Activated CD4-positive, alpha-beta memory T cell treated with anti-CD3 and anti-CD28 coated beads for 36 hours (primary cell): ENCODE measurements around the gene QSOX2. TPM values are rescaled to one million over a fixed set of nuclear protein-coding genes. Genes with fewer than 3 reads are reported as not detected.
A peak's percentile ranks its signal among the peaks of the same experiment; 100 is the strongest.

ENCODE experiments used
- CTCF ChIA-PET: fragments of 350-600 bp; sonication (Branson Sonifier 250); formaldehyde crosslinking; loops from one replicate; lab custom pipeline; 2021; ENCODE audit warnings: antibody characterized with exemption, inconsistent platforms; lab: Charles Lee
- POLR2A ChIA-PET: fragments of 350-600 bp; sonication (Branson Sonifier 250); formaldehyde crosslinking; loops from one replicate; lab custom pipeline; 2021; ENCODE audit warnings: antibody characterized with exemption; lab: Charles Lee
- DNase-seq: peaks from one replicate; pipeline ENCODE4 v3.0.0-alpha.2; 2020
- H3K27ac Mint-ChIP-seq: one replicate; pipeline ENCODE4 v1.8.0; 2021; ENCODE audit warnings: mixed read lengths
- H3K27me3 Mint-ChIP-seq: one replicate; pipeline ENCODE4 v1.8.0; 2021; ENCODE audit warnings: mixed read lengths
- H3K36me3 Mint-ChIP-seq: one replicate; pipeline ENCODE4 v1.8.0; 2021; ENCODE audit warnings: mixed read lengths
- H3K4me1 Mint-ChIP-seq: one replicate; pipeline ENCODE4 v1.8.0; 2021; ENCODE audit warnings: low read depth, mixed read lengths
- H3K4me3 Mint-ChIP-seq: one replicate; pipeline ENCODE4 v1.8.0; 2021; ENCODE audit warnings: mild to moderate bottlenecking, mixed read lengths
- H3K9me3 Mint-ChIP-seq: one replicate; pipeline ENCODE4 v1.8.0; 2021; ENCODE audit warnings: mixed read lengths
- intact Hi-C: fragments of 100-400 bp; cut with micrococcal nuclease; formaldehyde crosslinking; loops from one replicate; pipeline ENCODE4 v1.15.1; 2023
- total RNA-seq, 2 experiments: library from RNA; stranded (reverse); gene quantifications; one replicate each; pipeline ENCODE4 v1.2.3, GENCODE V29; 2021

QSOX2 gene
- total RNA-seq, 2 experiments from 2014 or later: 19.0 to 19.4 TPM

GRCh38 chr9:136171009-136171800, 74.4 kb downstream of the QSOX2 start:
- DNase-seq: no peak
- Mint-ChIP-seq H3K4me1 (no peaks in the 10 kb centered on the region), H3K27ac (no peak overlapping the region), H3K36me3 (no peaks in the 10 kb centered on the region), H3K27me3 (peaks cover 17% of the 10 kb centered on the region), H3K4me3 (no peak overlapping the region), H3K9me3 (no peaks in the 10 kb centered on the region)
- ChIA-PET CTCF (interaction anchor here (0.6 to 2.0 kb wide), 11 partner anchors 7 to 112 kb away, joined by 3 to 19 read pairs (median 4); no protein-coding TSS in a partner anchor), POLR2A (interaction anchor here (0.6 kb wide), 1 partner anchor 37 kb away, joined by 4 read pairs; no protein-coding TSS in a partner anchor)
- intact Hi-C loops: no loop called here

GRCh38 chr9:136170006-136170901, 75.4 kb downstream of the QSOX2 start:
- no peak overlapping the region for H3K27ac Mint-ChIP-seq
- POLR2A ChIA-PET: no interaction called here
- H3K27me3 Mint-ChIP-seq: peaks cover 17% of the 10 kb centered on the region
- no peaks in the 10 kb centered on the region for H3K36me3 Mint-ChIP-seq
- H3K4me3 Mint-ChIP-seq: no peak overlapping the region
- CTCF ChIA-PET: interaction anchor here (0.6 to 2.0 kb wide), 11 partner anchors 8 to 113 kb away, joined by 3 to 19 read pairs (median 4); no protein-coding TSS in a partner anchor
- intact Hi-C loops: loop anchor here (1.0 kb wide), 1 partner anchor 113 kb away; no protein-coding TSS in a partner anchor
- no peaks in the 10 kb centered on the region for H3K9me3 Mint-ChIP-seq
- DNase-seq: peak; percentile 71
- H3K4me1 Mint-ChIP-seq: no peaks in the 10 kb centered on the region

DNA sequence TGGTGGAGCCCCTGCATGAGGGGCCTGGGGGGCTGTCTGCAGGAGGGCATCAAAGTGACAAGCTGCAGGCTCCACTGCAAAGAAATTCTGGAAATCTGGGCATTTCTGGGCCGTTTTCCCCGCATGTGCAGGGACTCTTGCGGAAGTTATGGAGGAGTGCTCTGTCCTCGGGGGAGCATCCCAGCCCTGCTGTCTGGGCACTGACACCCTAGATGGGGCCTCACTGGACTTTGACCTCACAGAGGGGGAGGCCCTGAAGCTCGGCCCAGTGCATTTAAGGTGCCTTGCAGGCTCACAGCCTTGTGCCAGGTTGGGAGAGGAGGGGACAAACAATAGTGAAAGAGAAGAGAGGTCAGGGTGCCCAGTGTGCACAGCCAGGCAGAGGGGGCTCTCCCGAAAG, 76.1 kb downstream of the QSOX2 start:
- ChIA-PET POLR2A (no interaction called here), CTCF (interaction anchor here (0.6 to 1.5 kb wide), 2 partner anchors 23 to 98 kb away, joined by 3 read pairs; no protein-coding TSS in a partner anchor)
- no peaks in the 10 kb centered on the region for H3K36me3 Mint-ChIP-seq
- no peak overlapping the region for H3K27ac Mint-ChIP-seq
- H3K27me3 Mint-ChIP-seq: peaks cover 18% of the 10 kb centered on the region
- DNase-seq: no peak
- no peak overlapping the region for H3K4me3 Mint-ChIP-seq
- H3K4me1 Mint-ChIP-seq: no peaks in the 10 kb centered on the region
- no peaks in the 10 kb centered on the region for H3K9me3 Mint-ChIP-seq
- intact Hi-C loops: no loop called here

- ChIA-PET POLR2A (no interaction called here), CTCF (no interaction called here)
- intact Hi-C loops: no loop called here
- Mint-ChIP-seq H3K4me3 (no peak overlapping the region), H3K27me3 (peaks cover 2% of the 10 kb centered on the region), H3K27ac (no peak overlapping the region), H3K36me3 (no peaks in the 10 kb centered on the region), H3K9me3 (peaks cover 3% of the 10 kb centered on the region), H3K4me1 (no peaks in the 10 kb centered on the region)
- no peak for DNase-seq
Measured at GRCh38 chr9:136163248-136163850, 82.3 kb downstream of the QSOX2 start.

- peaks cover 3% of the 10 kb centered on the region for H3K9me3 Mint-ChIP-seq
- CTCF ChIA-PET: no interaction called here
- no peak overlapping the region for H3K4me3 Mint-ChIP-seq
- H3K27ac Mint-ChIP-seq: no peak overlapping the region
- H3K27me3 Mint-ChIP-seq: peaks cover 4% of the 10 kb centered on the region
- DNase-seq: no peak
- intact Hi-C loops: no loop called here
- no peaks in the 10 kb centered on the region for H3K4me1 Mint-ChIP-seq
- no peaks in the 10 kb centered on the region for H3K36me3 Mint-ChIP-seq
- POLR2A ChIA-PET: no interaction called here
Measured at GRCh38 chr9:136160995-136161610, 84.5 kb downstream of the QSOX2 start.

DNA sequence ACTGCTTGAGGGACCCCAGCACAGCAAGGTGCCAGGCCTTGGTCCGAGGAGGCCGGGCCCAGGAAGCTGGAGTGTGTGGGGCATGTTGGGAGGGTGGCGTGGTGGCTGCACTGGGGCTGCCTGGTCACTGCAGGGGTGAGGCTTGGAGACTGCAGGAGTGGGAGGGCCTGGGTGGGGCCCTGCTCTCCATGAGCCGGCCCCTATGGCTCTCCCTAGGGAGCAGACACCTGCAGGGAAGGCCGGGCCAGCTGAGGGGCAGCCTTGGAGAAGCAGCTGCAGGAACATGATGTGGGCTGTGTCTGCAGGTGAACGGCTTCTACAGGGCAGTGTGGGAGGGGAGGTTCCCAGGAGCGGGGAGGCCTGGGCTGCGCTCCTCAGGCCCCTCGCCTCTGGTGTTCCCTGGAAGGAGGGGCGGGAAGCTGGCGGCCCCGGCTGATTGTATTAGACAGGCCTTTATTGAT, 85.2 kb downstream of the QSOX2 start:
- intact Hi-C loops: no loop called here

DNA sequence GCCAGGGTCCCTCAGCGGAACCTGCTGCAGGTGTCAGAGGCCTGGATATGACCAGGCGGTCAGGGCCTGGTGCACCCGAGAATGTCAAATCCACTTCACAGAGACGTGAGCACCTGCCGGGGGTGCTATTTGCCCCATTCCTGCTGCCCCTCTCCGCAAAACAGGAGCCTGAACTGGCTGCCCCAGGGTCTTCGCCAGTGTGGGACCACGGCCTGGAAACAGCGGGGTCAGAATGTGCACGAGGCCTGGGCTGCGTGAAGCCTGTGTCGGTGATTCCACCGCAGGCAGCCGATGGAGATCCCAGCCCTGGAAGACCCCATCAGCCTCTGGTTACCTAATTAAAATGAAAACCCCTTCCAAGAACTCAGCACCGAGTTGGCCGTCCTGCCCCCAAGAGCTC, 85.8 kb downstream of the QSOX2 start:
- Mint-ChIP-seq H3K27ac (no peak overlapping the region), H3K9me3 (peaks cover 3% of the 10 kb centered on the region), H3K4me3 (no peak overlapping the region), H3K4me1 (no peaks in the 10 kb centered on the region), H3K36me3 (no peaks in the 10 kb centered on the region), H3K27me3 (peaks cover 11% of the 10 kb centered on the region)
- POLR2A ChIA-PET: no interaction called here
- DNase-seq: no peak
- CTCF ChIA-PET: no interaction called here
- intact Hi-C loops: no loop called here

More for the DNA sequence above, 85.2 kb downstream of the QSOX2 start:
- Mint-ChIP-seq H3K27me3 (peaks cover 7% of the 10 kb centered on the region), H3K4me1 (no peaks in the 10 kb centered on the region), H3K4me3 (no peak overlapping the region), H3K36me3 (no peaks in the 10 kb centered on the region), H3K27ac (no peak overlapping the region), H3K9me3 (peaks cover 3% of the 10 kb centered on the region)
- ChIA-PET POLR2A (no interaction called here), CTCF (no interaction called here)
- no peak for DNase-seq

- H3K27me3 Mint-ChIP-seq: peaks cover 11% of the 10 kb centered on the region
- no peak for DNase-seq
- H3K27ac Mint-ChIP-seq: no peak overlapping the region
- no peak overlapping the region for H3K4me3 Mint-ChIP-seq
- H3K4me1 Mint-ChIP-seq: no peaks in the 10 kb centered on the region
- intact Hi-C loops: no loop called here
- H3K9me3 Mint-ChIP-seq: no peaks in the 10 kb centered on the region
- no peaks in the 10 kb centered on the region for H3K36me3 Mint-ChIP-seq
- CTCF ChIA-PET: no interaction called here
- POLR2A ChIA-PET: no interaction called here
Measured at GRCh38 chr9:136157477-136158265, 87.9 kb downstream of the QSOX2 start.

Other genes starting within 250 kb of the QSOX2 start
- gene NACC2, start 150.5 kb downstream of the QSOX2 start, total RNA-seq: 1 to 10 TPM; 8.1 to 8.5 TPM
- 10 to 100 TPM; 28.0 to 28.4 TPM for gene TMEM250, start 126.9 kb downstream of the QSOX2 start, total RNA-seq
- gene LHX3, start 40.7 kb downstream of the QSOX2 start, total RNA-seq: not detected
- not detected for gene CCDC187, start 58.3 kb upstream of the QSOX2 start, total RNA-seq
- 10 to 100 TPM; 10.6 to 11.3 TPM for gene GPSM1, start 81.7 kb upstream of the QSOX2 start, total RNA-seq
- 10 to 100 TPM; 14.5 to 15.2 TPM for gene DNLZ, start 117.9 kb upstream of the QSOX2 start, total RNA-seq
- gene CARD9, start 127.9 kb upstream of the QSOX2 start, total RNA-seq: 1 to 10 TPM; 1.4 to 2.4 TPM
- 10 to 100 TPM; 13.9 to 14.3 TPM for gene SNAPC4, start 154.4 kb upstream of the QSOX2 start, total RNA-seq
- gene ENTR1, start 164.8 kb upstream of the QSOX2 start, total RNA-seq: 10 to 100 TPM; 66.9 to 74.9 TPM
- 100 to 1,000 TPM; 108 to 112 TPM for gene PMPCA, start 164.8 kb upstream of the QSOX2 start, total RNA-seq
- gene INPP5E, start 194.0 kb upstream of the QSOX2 start, total RNA-seq: 10 to 100 TPM; 18.8 to 21.3 TPM
- 10 to 100 TPM; 54.1 to 57.0 TPM for gene SEC16A, start 237.2 kb upstream of the QSOX2 start, total RNA-seq